Lower lobe of right lung (tissue), 2 donors: Measurements from ENCODE around the gene TRIP13. TPM values are rescaled to one million over a fixed set of nuclear protein-coding genes. Genes with fewer than 3 reads are reported as not detected.

Experiments
- ATAC-seq, 2 donors: fragments of 200-7000 bp; cut with Tn5 transposase; one replicate each; pipeline ENCODE4 v1.9.1; 2020 to 2022; ENCODE audit warnings: mild to moderate bottlenecking in 2 of 2, moderate library complexity in 2 of 2
- DNase-seq: peaks from one replicate; pipeline ENCODE4 v3.0.0-alpha.2; 2020
- H3K27ac ChIP-seq: fragments of 200-600 bp; one replicate; pipeline ENCODE4 v1.8.0; 2022
- H3K27me3 ChIP-seq: fragments of 200-600 bp; one replicate; pipeline ENCODE4 v1.8.0; 2022; ENCODE audit warnings: low read depth
- H3K36me3 ChIP-seq: fragments of 200-600 bp; one replicate; pipeline ENCODE4 v1.8.0; 2022; ENCODE audit warnings: mild to moderate bottlenecking
- H3K4me1 ChIP-seq: fragments of 200-600 bp; one replicate; pipeline ENCODE4 v1.8.0; 2022
- H3K4me3 ChIP-seq: fragments of 200-600 bp; one replicate; pipeline ENCODE4 v1.8.0; 2022; ENCODE audit warnings: mild to moderate bottlenecking
- H3K9me3 ChIP-seq: fragments of 200-600 bp; one replicate; pipeline ENCODE4 v1.8.0; 2022
- intact Hi-C: fragments of 100-400 bp; cut with DNase I; formaldehyde crosslinking; loops from one replicate; pipeline ENCODE4 v1.11.0; 2022
- total RNA-seq: library from RNA; stranded (reverse); fragmentation: NEBNext Ultra II Directional; extraction: Animal tissue kit (Norgen Biotek cat#: 25700); gene quantifications from one replicate; pipeline ENCODE4 v1.2.1, GENCODE V29; 2021
- TF ChIP-seq, protein P1 (sequence below): fragments of 200-600 bp; IDR thresholded peaks from one replicate; pipeline ENCODE4 v1.8.0; 2022; ENCODE audit warnings: antibody characterized with exemption, mild to moderate bottlenecking
- donor health status: DM: no; HTN: yes; CAD: no; lungs with severe emphysema.

Gene TRIP13
- total RNA-seq, 1 donor from 2014 or later, result 1.0 TPM

DNA sequence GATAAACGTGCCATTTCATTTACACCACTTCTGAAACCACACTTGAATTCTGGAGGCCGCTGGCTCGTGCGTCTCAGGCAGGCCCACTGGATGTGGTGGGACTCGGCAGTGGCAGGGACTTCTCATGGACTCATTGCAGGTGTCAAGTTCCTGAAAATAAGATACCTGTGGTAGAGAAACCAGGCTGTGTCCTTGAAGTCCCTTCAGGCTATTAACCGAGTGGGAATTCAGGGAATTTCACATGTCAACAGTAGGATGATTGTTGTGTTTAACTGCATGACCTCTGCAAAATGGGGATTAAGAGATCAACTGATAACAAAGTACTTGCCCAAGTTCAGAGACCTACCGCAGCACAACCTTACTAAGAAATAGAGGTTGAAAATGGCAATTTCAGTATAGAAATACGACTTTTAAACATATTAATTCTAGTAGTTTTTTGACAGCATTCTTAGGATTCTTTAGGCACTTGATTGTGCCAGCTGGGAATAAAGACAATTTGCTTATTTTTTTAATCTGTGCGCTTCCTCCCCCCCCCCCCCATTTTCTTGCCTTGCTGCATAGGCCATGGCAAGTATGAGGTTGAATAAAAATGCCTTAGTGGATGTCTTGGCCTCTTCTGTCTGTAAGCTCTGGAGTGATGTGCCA is 26.8 kb downstream of the TRIP13 start:
- Histone ChIP-seq H3K27ac (no peak overlapping the region), H3K36me3 (no peaks in the 10 kb centered on the region), H3K4me3 (no peak overlapping the region), H3K9me3 (no peaks in the 10 kb centered on the region), H3K27me3 (no peaks in the 10 kb centered on the region), H3K4me1 (no peaks in the 10 kb centered on the region)
- intact Hi-C loops, result no loop called here
- ATAC-seq (no peak), DNase-seq (no peak)
- TF ChIP-seq, protein P1, sequence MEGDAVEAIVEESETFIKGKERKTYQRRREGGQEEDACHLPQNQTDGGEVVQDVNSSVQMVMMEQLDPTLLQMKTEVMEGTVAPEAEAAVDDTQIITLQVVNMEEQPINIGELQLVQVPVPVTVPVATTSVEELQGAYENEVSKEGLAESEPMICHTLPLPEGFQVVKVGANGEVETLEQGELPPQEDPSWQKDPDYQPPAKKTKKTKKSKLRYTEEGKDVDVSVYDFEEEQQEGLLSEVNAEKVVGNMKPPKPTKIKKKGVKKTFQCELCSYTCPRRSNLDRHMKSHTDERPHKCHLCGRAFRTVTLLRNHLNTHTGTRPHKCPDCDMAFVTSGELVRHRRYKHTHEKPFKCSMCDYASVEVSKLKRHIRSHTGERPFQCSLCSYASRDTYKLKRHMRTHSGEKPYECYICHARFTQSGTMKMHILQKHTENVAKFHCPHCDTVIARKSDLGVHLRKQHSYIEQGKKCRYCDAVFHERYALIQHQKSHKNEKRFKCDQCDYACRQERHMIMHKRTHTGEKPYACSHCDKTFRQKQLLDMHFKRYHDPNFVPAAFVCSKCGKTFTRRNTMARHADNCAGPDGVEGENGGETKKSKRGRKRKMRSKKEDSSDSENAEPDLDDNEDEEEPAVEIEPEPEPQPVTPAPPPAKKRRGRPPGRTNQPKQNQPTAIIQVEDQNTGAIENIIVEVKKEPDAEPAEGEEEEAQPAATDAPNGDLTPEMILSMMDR, result no peak

DNA sequence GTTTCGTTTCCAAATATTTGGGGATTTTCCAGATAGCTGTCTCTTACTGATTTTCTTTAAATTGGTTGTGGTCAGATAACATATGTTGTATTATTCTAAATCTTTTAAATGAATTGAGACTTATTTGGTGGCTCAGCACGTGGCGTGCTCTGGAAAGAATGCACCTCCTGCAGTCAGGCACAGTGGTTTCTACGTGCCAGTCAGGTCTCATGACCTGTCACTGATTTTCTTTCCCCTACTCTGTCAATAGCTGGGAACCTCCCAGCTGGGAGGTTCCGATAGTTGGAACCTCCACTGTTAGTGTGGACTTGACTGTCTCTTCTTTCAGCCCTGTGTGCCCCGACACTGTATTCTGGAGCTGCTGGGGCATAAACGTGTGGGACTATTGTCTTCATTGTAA is 27.6 kb downstream of the TRIP13 start:
- Histone ChIP-seq H3K27ac (no peak overlapping the region), H3K4me3 (no peak overlapping the region), H3K27me3 (peaks cover 5% of the 10 kb centered on the region), H3K36me3 (no peaks in the 10 kb centered on the region), H3K9me3 (no peaks in the 10 kb centered on the region), H3K4me1 (no peaks in the 10 kb centered on the region)
- TF ChIP-seq, protein P1, result no peak
- DNase-seq (no peak), ATAC-seq (no peak)
- intact Hi-C loops, result no loop called here

DNA sequence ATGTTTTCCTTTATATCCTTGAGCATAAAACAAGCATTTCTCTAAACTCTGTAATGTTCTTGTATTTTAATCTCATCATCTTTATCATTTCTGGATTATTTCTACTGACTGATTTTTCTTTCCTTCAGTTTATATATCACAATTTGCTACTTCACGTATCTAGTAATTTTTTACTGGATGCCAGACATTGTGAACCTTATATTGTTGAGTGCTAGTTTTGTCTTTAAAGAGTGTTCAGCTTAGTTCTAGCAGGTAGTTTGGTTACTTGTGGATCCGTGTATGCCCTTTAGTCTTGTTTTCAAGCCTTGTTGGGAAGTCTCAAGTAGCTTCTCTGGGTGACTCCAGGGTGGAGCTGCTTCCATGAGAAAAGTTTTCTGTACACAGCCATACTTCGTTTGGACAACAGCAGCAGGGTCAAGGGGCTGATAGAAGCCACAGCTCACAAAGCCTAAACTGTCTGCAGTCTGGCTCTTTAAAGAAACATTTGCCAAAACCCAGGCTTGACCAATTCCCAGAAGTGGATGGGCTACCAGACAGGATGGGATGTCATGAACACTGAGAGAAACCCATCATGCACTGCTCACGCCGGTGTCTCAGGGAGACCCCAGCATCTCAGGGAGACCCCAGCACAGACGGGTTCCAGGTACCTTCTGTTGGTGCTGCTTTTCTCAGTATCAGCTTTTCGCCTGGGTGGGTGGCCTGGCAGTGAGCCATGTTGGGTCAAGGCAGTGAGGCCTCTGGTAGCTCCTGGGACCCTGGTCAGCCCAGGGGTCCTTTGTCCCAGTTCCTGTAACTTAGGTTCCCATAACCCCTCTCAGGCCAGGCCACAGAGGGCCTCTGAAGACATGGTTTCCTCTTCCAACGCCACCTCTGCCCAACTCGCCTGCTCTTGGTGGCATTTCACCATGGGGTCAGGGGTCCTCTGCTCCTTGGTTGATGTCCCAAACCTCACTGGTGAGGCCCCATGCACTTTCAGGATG is 29.1 kb downstream of the TRIP13 start:
- Histone ChIP-seq H3K36me3 (no peaks in the 10 kb centered on the region), H3K27me3 (peaks cover 19% of the 10 kb centered on the region), H3K4me3 (no peak overlapping the region), H3K27ac (no peak overlapping the region), H3K4me1 (peaks cover 5% of the 10 kb centered on the region), H3K9me3 (no peaks in the 10 kb centered on the region)
- ATAC-seq (no peak), DNase-seq (no peak)
- intact Hi-C loops, result no loop called here
- TF ChIP-seq, protein P1, result no peak

DNA sequence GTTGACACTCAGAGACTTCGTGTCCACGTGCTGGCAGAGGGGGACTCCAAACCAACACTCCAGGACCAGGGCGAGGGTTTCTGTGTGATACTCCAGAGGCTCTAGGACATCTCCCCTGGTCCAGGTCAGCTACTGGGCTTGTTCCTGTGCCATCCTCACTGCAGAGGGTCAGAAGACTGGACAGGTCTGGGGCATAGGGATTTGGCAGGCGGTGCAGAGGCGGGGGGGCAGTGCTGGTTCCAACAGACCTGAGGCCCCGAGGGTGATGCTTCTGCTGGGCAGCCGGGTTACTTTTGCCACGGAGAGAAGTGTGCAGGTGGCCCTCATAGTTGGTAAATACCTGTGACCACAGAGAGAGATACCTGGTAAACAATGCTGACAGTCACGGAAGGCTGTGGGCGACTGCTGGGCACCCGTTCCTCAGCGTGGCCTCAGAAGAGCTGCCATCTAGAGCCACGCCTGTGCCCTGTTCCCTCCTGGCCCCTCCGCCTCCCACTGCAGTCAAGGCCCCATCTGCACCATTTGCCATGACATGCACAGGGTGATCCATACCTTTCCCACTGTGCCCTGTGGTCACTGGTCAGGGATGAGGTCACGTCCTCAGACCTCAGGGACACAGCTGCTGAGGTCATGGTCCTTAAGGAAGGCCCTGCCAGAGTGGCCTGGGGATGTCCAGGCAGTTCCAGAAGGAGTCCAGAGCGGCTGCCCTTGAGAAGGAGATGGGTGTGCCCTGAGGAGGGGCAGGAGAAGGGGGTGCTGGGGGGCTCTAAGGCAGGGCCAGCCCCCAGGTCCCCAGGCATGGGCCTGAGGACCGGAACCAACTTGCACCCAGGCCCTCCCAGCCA is 30.0 kb downstream of the TRIP13 start:
- DNase-seq, result no peak
- peak in 1 of 2 donors; percentile 20 for ATAC-seq
- Histone ChIP-seq H3K9me3 (no peaks in the 10 kb centered on the region), H3K27me3 (peaks cover 28% of the 10 kb centered on the region), H3K36me3 (no peaks in the 10 kb centered on the region), H3K4me1 (peaks cover 8% of the 10 kb centered on the region), H3K4me3 (no peak overlapping the region), H3K27ac (no peak overlapping the region)
- TF ChIP-seq, protein P1, result no peak
- intact Hi-C loops, result no loop called here

DNA sequence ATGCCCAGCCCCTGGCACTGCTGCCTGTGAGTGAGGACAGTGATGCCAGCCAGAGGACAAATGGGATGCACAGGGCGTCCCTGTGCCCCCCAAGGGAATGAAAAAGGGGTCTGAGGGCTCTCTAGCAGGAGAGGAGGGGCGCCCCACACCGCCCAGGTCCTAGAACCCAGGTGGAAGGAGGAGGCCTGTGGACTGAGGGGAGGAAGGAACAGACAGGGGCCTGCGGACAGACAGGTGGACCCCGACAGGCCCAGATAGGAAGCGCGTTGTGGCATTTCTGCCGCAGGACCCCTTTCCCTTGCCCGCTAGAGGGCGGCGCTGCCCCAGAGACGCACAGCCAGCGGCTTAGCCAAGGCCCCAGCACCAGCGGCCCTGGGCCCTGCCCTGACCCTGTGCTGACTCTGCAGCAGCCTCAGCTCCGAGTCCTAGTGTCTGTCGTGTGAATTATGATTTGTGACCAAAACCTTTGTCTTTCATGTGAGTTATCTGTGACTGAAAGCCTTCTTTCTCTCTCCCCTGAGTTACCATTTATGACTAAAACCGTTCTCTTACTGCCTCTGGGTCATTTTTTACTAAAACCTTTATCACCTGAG is 30.7 kb downstream of the TRIP13 start:
- ATAC-seq (peak; percentile 89 to 91), DNase-seq (peak; percentile 85)
- no peak overlapping the region for H3K27ac ChIP-seq
- H3K36me3 ChIP-seq, result no peaks in the 10 kb centered on the region
- no peak overlapping the region for H3K4me3 ChIP-seq
- H3K4me1 ChIP-seq, result peaks cover 8% of the 10 kb centered on the region
- H3K27me3 ChIP-seq, result peaks cover 28% of the 10 kb centered on the region
- intact Hi-C loops, result no loop called here
- TF ChIP-seq, protein P1, result peak; percentile 90
- H3K9me3 ChIP-seq, result no peaks in the 10 kb centered on the region
